K562 (cell line): ENCODE results near the gene CPNE2. TPM values are rescaled to one million over a fixed set of nuclear protein-coding genes. Genes with fewer than 3 reads are reported as not detected.

Experiments
- ATAC-seq: fragments of 200-7000 bp; cut with Tn5 transposase; 3 replicates; pipeline ENCODE4 v1.9.1; 2020; ENCODE audit warnings: moderate library complexity
- BruUV-seq: library from RNA; stranded (reverse); fragments of 400-500 nt; replicated peaks from 2 replicates; lab custom pipeline; 2021; lab: Mats Ljungman, UMichigan
- CTCF ChIA-PET: fragments of 300-600 bp; formaldehyde crosslinking; extraction: SDS; loops from one replicate; lab custom pipeline; 2021; ENCODE audit warnings: low intra/inter-chr PET ratio; lab: Yijun Ruan, JAX
- POLR2A ChIA-PET: fragments of 300-600, 350-650 bp; sonication (Branson Sonifier 250); formaldehyde crosslinking; extraction: SDS; loops from one replicate; lab custom pipeline; 2021; ENCODE audit warnings: antibody characterized with exemption, inconsistent platforms; lab: Yijun Ruan, JAX
- DNase-seq, 4 experiments: peaks; one replicate each; pipeline versions ENCODE4 v3.0.0 to v3.0.0-alpha.2; 2011 to 2018; ENCODE audit warnings: low spot score in 3 of 4, mixed read lengths in 3 of 4; ENCODE audit errors: extremely low read depth in 1 of 4
- FAIRE-seq: peaks from 2 replicates; lab custom pipeline; 2011; peaks lifted over from hg19 to GRCh38; lab: Jason Lieb, UNC
- H2AFZ ChIP-seq: 2 replicates; pipeline ENCODE4 v1.6.0; 2011; ENCODE audit warnings: low read depth, low read length, control low read depth, inconsistent platforms
- H3K27ac ChIP-seq: fragments of 200-600 bp; 3 replicates; pipeline ENCODE4 v1.8.0; 2011; ENCODE audit warnings: low read depth, mild to moderate bottlenecking, control low read depth, inconsistent platforms, low read length, moderate library complexity, mixed read lengths; ENCODE audit errors: extremely low read depth
- H3K27me3 ChIP-seq, 2 experiments: fragments of 300-600 bp in 1 of 2; 2 replicates in 1 of 2; 3 replicates in 1 of 2; pipeline versions ENCODE4 v1.6.0 to v1.8.0; 2011; ENCODE audit warnings: inconsistent platforms in 2 of 2, low read length in 2 of 2, mild to moderate bottlenecking in 1 of 2, mixed read lengths in 1 of 2, moderate library complexity in 1 of 2; ENCODE audit not compliant: control insufficient read depth in 2 of 2, insufficient read depth in 2 of 2
- H3K36me3 ChIP-seq: fragments of 300-600 bp; 3 replicates; pipeline ENCODE4 v1.8.0; 2011; ENCODE audit warnings: mild to moderate bottlenecking, low read length, inconsistent platforms; ENCODE audit not compliant: control insufficient read depth, insufficient read depth
- H3K4me1 ChIP-seq, 2 experiments: fragments of 200-600 bp in 1 of 2; replicated peaks in 1 of 2; 2 replicates in 1 of 2; 3 replicates in 1 of 2; pipeline versions ENCODE4 v1.5.1 to v1.8.0; 2011; ENCODE audit warnings: inconsistent platforms in 2 of 2, low read length in 2 of 2, mild to moderate bottlenecking in 1 of 2, mixed read lengths in 1 of 2, moderate library complexity in 1 of 2; ENCODE audit not compliant: control insufficient read depth in 2 of 2, insufficient read depth in 2 of 2
- H3K4me2 ChIP-seq: 2 replicates; pipeline ENCODE4 v1.6.1; 2011; ENCODE audit warnings: low read length, control low read depth, inconsistent platforms, mixed read lengths; ENCODE audit not compliant: insufficient read depth
- H3K4me3 ChIP-seq: fragments of 200-600 bp; sonication (generic), shearing (Covaris generic); 2 replicates; pipeline ENCODE4 v1.5.1; 2016; ENCODE audit warnings: control low read depth, inconsistent platforms
- H3K79me2 ChIP-seq: fragments of 200-600 bp; 3 replicates; pipeline ENCODE4 v1.8.0; 2011; ENCODE audit warnings: low read length, inconsistent platforms; ENCODE audit not compliant: control insufficient read depth, insufficient read depth
- H3K9ac ChIP-seq, 2 experiments: 2 replicates each; pipeline versions ENCODE4 v1.6.0 to v1.6.1; 2011; ENCODE audit warnings: low read depth in 2 of 2, low read length in 2 of 2, control low read depth in 1 of 2, inconsistent platforms in 1 of 2, mild to moderate bottlenecking in 1 of 2, mixed read lengths in 1 of 2; ENCODE audit not compliant: insufficient read depth in 1 of 2
- H3K9me1 ChIP-seq: one replicate; pipeline ENCODE4 v1.6.0; 2011; ENCODE audit warnings: inconsistent platforms, mild to moderate bottlenecking, low read length, moderate library complexity; ENCODE audit not compliant: control insufficient read depth, insufficient read depth
- H3K9me3 ChIP-seq: replicated peaks from 2 replicates; pipeline ENCODE4 v1.5.1; 2011; ENCODE audit warnings: low read depth, low read length, inconsistent platforms; ENCODE audit not compliant: control insufficient read depth, insufficient read depth
- H4K20me1 ChIP-seq: replicated peaks from 2 replicates; pipeline ENCODE4 v1.6.1; 2011; ENCODE audit warnings: low read length, inconsistent platforms, mixed read lengths; ENCODE audit not compliant: control insufficient read depth, insufficient read depth
- CBX8 ChIP-seq: fragments of 200-600 bp; sonication (generic); IDR thresholded peaks from 2 replicates; pipeline ENCODE4 v1.6.1; 2012; ENCODE audit warnings: borderline replicate concordance, mixed run types, low read depth, mild to moderate bottlenecking, moderate library complexity, mixed read lengths, low read length, control low read depth, inconsistent platforms; ENCODE audit not compliant: poor library complexity, severe bottlenecking; ENCODE audit errors: extremely low read depth
- KDM2B ChIP-seq: fragments of 250-450 bp; sonication (Bioruptor Pico); IDR thresholded peaks from 2 replicates; pipeline ENCODE4 v1.8.0; 2021; ENCODE audit warnings: mild to moderate bottlenecking, moderate library complexity
- KLF10 ChIP-seq: fragments of 250-450 bp; sonication (Bioruptor Pico); IDR thresholded peaks from 2 replicates; pipeline ENCODE4 v1.6.1; 2021; ENCODE audit warnings: matching md5 sums
- RBM25 ChIP-seq: fragments of 200-400 bp; formaldehyde crosslinking; IDR thresholded peaks from 2 replicates; pipeline ENCODE4 v1.6.1; 2018; ENCODE audit warnings: low read length, low read depth, moderate library complexity; ENCODE audit not compliant: severe bottlenecking
- TAL1 ChIP-seq: fragments of 450-650 bp; IDR thresholded peaks from 2 replicates; pipeline ENCODE4 v1.6.1; 2016; ENCODE audit warnings: mild to moderate bottlenecking
- WGBS: fragments of 100-300 bp; shearing (Covaris generic); methylation state at CpG from one replicate; pipeline ENCODE4 v1.1.6; 2016; ENCODE audit warnings: low coverage, mixed read lengths; ENCODE audit not compliant: insufficient coverage; ENCODE audit errors: missing lambda C conversion rate; 5-methylcytosine and 5-hydroxymethylcytosine counted together
- in situ Hi-C: fragments of 300-500 bp; cut with MboI; formaldehyde crosslinking; loops from 4 replicates; pipeline ENCODE4 v1.15.0; 2018; ENCODE audit warnings: inconsistent platforms, mixed read lengths
- intact Hi-C: fragments of 100-400 bp; cut with micrococcal nuclease; formaldehyde crosslinking; loops from 2 replicates; pipeline ENCODE4 v1.14.2; 2022
- polyA plus RNA-seq, 8 experiments: library from polyadenylated mRNA; depleted of rRNA in 4 of 8; stranded (reverse) in 5 of 8; unstranded in 3 of 8; fragments of >200 nt; fragmentation: Nextera tagmentation in 2 of 8; fragmentation: Illumina TruSeq in 1 of 8; extraction: Ambion mirVana in 2 of 8; extraction: Trizol in 1 of 8; gene quantifications; 2 replicates each; pipeline versions ENCODE4 v1.2.1 to v1.2.3, GENCODE V29; 2011 to 2014; ENCODE audit warnings: inconsistent platforms in 1 of 8, missing spikeins in 1 of 8
- total RNA-seq, 7 experiments: library from RNA; depleted of rRNA in 6 of 7; stranded (reverse); fragments of >200 nt in 6 of 7; fragmentation: Illumina TruSeq in 2 of 7; extraction: Trizol in 2 of 7; gene quantifications; 2 replicates each; pipeline versions ENCODE4 v1.2.1 to v1.2.3, GENCODE V29; 2011 to 2021; ENCODE audit warnings: low replicate concordance in 1 of 7

CPNE2 gene
- total and polyA plus RNA-seq, 9 of the 15 experiments (the other 6 are each of a cell fraction or from before 2014, with no cell fraction given), result 3.0 to 13.9 (median 8.6) TPM

DNA sequence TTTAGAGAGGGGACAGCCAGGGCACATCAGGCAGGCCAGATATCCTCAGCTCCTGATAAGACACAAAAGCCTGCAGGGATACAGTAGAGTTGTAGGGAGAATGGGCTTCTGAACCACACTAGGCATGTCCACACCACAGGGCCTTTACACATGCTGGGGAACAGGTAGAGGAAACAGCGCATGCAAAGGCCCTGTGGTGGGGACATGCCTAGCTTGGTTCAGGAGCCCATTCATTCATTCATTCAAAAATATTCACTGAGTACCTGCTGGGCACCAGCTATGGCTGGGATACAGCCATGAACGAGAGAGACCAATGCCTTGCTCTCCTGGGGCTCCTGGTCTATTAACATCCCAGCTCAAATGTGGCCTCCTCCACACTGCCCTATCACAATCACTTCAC is 4.4 kb downstream of the CPNE2 start:
- H3K4me1 ChIP-seq, result peaks cover 21 to 26% of the 10 kb centered on the region in 2 experiments; a peak in 4 of 5 replicates
- H2AFZ ChIP-seq, result no peak overlapping the region
- no peaks in the 10 kb centered on the region; a peak in 2 of 5 replicates for H3K27me3 ChIP-seq
- H3K9ac ChIP-seq, result no peak overlapping the region
- no peak for DNase-seq
- TF ChIP-seq RBM25 (peak; percentile 69), KDM2B (CRISPR knock-in tag) (no peak), TAL1 (no peak), KLF10 (no peak), CBX8 (no peak)
- TF ChIP-seq, all 486 proteins: peak for 1
- Histone ChIP-seq H3K9me1 (no peaks in the 10 kb centered on the region), H3K36me3 (no peaks in the 10 kb centered on the region), H3K27ac (no peak overlapping the region), H3K4me2 (no peak overlapping the region), H3K79me2 (no peaks in the 10 kb centered on the region), H4K20me1 (peaks cover 23% of the 10 kb centered on the region), H3K4me3 (no peak overlapping the region), H3K9me3 (no peaks in the 10 kb centered on the region)
- POLR2A ChIA-PET, result interaction anchor here (0.6 to 2.0 kb wide), 2 partner anchors 10 to 526 kb away, joined by 4 to 7 read pairs; no protein-coding TSS in a partner anchor
- intact Hi-C loops, result no loop called here
- 57% methylated on average over 2 of the region's 2 CpGs for WGBS
- no peak for ATAC-seq
- FAIRE-seq, result no peak
- in situ Hi-C loops, result no loop called here
- CTCF ChIA-PET, result no interaction called here
- BruUV-seq, result no TSS peak
